ENCODE measurements around the gene PRR35. TPM values are rescaled to one million over a fixed set of nuclear protein-coding genes. Genes with fewer than 3 reads are reported as not detected.

Gene PRR35
- total and polyA plus RNA-seq, 7 donors, result not detected

DNA sequence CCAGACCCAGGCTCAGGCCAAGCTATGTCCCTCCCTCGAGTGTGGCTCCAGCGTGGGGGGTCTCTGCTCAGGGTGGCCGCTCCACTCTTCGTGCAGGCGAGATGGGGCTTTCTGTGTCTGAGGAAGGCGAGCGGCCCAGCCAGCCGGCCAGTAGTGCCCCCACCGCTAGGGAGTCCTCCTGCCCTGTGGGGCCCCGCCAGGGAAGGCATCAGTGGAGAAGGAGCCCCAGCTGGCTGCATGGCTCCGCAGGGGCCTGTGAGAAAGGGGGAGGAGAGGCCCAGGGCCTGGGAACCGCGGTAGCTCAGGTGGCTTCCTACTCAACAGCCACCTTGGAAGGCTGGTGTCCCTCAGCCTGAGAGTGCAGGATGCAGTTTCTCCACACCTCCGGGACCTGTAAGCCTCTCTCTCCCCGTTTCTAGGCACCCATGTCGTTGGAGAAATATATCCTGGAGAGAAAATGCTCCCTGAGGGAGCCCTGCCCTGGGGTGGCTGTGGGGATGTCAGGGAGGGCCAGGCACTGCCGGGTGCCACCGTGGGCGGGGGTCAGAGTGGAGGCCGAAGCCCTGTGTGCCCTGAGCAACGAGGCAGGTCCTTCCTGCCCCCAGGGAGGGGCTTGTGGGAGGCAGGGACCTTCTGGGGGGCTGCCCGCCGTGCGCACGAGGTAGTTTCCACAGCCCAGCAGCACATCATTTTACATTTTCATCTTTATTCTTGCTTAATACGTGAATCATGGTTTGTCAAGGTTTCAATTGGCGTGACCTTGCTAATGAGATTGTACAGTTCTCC, 12.9 kb downstream of the PRR35 start:
- Histone ChIP-seq H3K27ac (no peak overlapping the region), H3K4me1 (peaks cover 11% of the 10 kb centered on the region), H3K27me3 (ENCODE audit: insufficient read depth in 3 of 3, low read length in 2 of 3) (no peaks in the 10 kb centered on the region), H3K9me3 (no peaks in the 10 kb centered on the region), H3K36me3 (ENCODE audit: insufficient read depth in 1 of 2, low read depth in 1 of 2) (peaks cover 0 to 25% of the 10 kb centered on the region in 2 donors), H3K4me3 (no peak overlapping the region)
- intact Hi-C loops (cut with DNase I), result loop anchor here in 1 of 2 donors (10.0 kb wide), 1 partner anchor 212 kb away; the partner anchor contains the start of genes CHTF18 and RPUSD1
- no peak for DNase-seq
- no peak for ATAC-seq
- TF ChIP-seq CTCF (IDR thresholded peaks at IDR 0.05), result no peak
- WGBS, 3 donors, result 78 to 88% (median 86%) methylated on average over 27 of the region's 27 CpGs

GRCh38 chr16:574021-574760, 14.0 kb downstream of the PRR35 start:
- Histone ChIP-seq H3K27ac (no peak overlapping the region), H3K4me1 (peaks cover 6% of the 10 kb centered on the region), H3K27me3 (ENCODE audit: insufficient read depth in 3 of 3, low read length in 2 of 3) (no peaks in the 10 kb centered on the region), H3K4me3 (no peak overlapping the region), H3K9me3 (no peaks in the 10 kb centered on the region), H3K36me3 (ENCODE audit: insufficient read depth in 1 of 2, low read depth in 1 of 2) (peaks cover 0 to 25% of the 10 kb centered on the region in 2 donors)
- WGBS, 3 donors, result 93 to 94% (median 93%) methylated on average over 39 to 46 of the region's 46 CpGs
- DNase-seq (no peak), ATAC-seq (no peak)
- intact Hi-C loops (cut with DNase I), result loop anchor here in 1 of 2 donors (10.0 kb wide), 1 partner anchor 211 kb away; the partner anchor contains the start of genes CHTF18 and RPUSD1
- TF ChIP-seq CTCF (IDR thresholded peaks at IDR 0.05), result no peak

- TF ChIP-seq CTCF (IDR thresholded peaks at IDR 0.05), result no peak
- Histone ChIP-seq H3K27ac (no peak overlapping the region), H3K4me3 (no peak overlapping the region), H3K4me1 (peaks cover 2% of the 10 kb centered on the region), H3K9me3 (no peaks in the 10 kb centered on the region), H3K36me3 (ENCODE audit: insufficient read depth in 1 of 2, low read depth in 1 of 2) (peaks cover 0 to 25% of the 10 kb centered on the region in 2 donors), H3K27me3 (ENCODE audit: insufficient read depth in 3 of 3, low read length in 2 of 3) (no peaks in the 10 kb centered on the region)
- ATAC-seq (no peak), DNase-seq (no peak)
- intact Hi-C loops (cut with DNase I), result loop anchor here (5.0 to 10.0 kb wide), 2 partner anchors 42 to 209 kb away; partner anchors contain the start of genes CHTF18 (in 1 of the 2) and RPUSD1 (in 1 of the 2)
- WGBS, 3 donors, result 83 to 88% (median 85%) methylated on average over 35 to 36 of the region's 36 CpGs
Observed at GRCh38 chr16:575354-576196, 15.4 kb downstream of the PRR35 start.

DNA sequence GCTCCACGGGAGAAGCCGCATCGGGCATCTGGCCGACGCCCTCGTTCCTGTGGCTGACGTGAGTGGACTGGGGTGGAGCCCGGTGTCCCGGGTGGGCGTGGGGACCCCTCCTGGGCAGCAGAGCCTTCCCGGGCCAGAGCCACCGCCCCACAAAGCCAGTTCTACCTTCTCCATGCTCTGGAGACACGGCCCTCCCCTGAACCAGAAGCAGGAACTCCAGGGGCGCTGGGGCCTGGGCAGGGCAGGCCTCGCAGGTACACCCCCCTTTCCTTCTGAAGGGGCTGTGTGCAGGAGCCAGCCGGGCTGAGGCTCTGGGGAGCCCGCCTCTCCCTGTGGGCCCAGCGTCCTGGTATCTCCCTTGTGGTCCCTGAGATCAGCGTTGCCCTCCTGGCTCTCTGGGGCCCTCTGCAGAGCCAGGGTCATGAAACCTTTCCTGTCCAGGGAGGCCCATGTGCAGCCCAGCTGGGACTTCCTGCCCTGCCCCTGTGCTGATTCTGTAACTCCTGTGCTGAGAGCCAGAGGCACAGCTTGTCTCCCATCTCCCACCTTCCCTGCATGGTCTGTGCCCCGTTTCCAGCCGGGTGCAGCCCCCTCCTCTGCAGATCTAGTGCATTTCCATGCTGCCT, 16.1 kb downstream of the PRR35 start:
- Histone ChIP-seq H3K4me1 (no peaks in the 10 kb centered on the region), H3K27ac (no peak overlapping the region), H3K36me3 (ENCODE audit: insufficient read depth in 1 of 2, low read depth in 1 of 2) (peaks cover 0 to 30% of the 10 kb centered on the region in 2 donors), H3K4me3 (no peak overlapping the region), H3K27me3 (ENCODE audit: insufficient read depth in 3 of 3, low read length in 2 of 3) (no peaks in the 10 kb centered on the region), H3K9me3 (no peaks in the 10 kb centered on the region)
- no peak for ATAC-seq
- intact Hi-C loops (cut with DNase I), result loop anchor here (5.0 to 10.0 kb wide), 2 partner anchors 41 to 208 kb away; partner anchors contain the start of genes CHTF18 (in 1 of the 2) and RPUSD1 (in 1 of the 2)
- no peak for TF ChIP-seq CTCF (IDR thresholded peaks at IDR 0.05)
- DNase-seq, result no peak
- WGBS, 3 donors, result 82 to 85% (median 83%) methylated on average over 17 to 21 of the region's 21 CpGs
